ENCODE measurements around the gene SNX30.

SNX30 gene

DNA sequence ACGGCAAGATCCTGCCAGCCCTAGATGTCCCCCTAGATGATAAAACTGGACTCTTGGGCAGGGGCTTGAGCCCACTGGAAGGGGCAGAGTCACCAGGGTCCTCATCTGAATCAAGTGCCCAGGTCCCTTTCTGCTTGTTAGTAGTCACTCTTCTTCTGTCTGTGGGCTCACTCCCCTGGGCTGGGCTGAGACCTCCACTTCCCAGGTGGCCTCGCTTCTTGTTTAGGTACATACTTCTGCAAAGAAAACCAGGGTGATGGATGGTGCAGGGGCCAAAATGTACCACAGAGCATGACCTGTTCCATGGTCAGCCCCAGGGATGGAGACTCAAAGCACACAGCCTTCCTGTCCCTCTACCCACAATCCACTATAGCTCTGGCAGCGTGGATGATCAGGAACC is 141.0 kb downstream of the SNX30 start:
- no peak for DNase-seq

DNA sequence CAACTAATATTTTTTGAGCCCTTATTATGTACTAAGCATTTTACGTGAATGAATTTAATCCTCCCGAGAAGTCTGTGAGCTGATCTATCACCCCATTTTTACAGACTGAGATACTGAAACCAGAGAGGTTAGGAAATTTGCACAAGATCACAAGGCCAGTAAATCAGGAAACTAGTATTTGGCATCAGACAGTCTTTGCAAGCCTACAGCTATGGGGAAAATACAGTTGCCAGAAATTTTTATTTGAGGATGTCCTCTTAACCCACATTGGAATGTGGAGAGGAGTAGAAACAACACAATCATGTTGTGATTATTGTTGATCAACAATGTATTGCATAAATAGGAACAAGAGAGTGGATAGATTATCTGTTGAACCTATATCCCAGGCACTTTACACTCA is 142.4 kb downstream of the SNX30 start:
- no peak for DNase-seq

DNA sequence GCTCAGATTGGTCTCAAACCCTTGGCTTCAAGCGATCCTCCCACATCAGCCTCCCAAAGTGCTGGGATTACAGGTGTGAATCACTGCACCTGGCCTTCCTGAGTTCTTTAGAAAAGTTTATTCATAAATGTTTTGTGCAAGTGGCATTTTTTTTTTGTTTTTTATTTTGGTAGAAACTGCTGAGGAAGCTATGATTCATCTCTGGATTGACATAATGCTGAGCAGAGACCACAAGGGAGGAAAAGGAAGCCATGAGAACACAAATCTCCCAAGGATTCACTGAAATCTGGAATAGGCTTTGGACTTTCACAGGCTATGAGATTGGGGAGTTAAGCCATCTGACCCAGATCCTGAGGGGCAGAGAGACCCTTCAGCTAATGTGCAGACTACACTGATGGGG is 143.5 kb downstream of the SNX30 start:
- DNase-seq: no peak

DNA sequence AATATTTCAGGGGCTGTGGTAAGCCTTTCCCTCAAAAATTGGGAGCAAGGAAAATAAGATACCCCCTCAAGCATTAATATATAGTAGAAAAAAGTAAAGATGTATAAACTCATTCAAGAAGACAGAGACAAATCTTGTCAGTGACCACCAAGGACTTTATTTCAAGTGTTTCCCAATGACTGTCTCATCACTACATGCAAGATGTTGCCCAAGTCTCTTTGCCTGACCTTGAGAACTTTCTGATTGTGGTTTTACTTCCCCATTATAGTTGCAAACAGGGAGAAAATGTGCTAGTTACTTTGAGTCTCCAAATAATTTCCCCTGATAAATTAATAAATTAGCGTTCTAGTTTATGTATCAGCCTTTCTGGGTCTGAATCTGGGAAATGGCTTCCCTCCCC is 144.1 kb downstream of the SNX30 start:
- no peak for DNase-seq

DNA sequence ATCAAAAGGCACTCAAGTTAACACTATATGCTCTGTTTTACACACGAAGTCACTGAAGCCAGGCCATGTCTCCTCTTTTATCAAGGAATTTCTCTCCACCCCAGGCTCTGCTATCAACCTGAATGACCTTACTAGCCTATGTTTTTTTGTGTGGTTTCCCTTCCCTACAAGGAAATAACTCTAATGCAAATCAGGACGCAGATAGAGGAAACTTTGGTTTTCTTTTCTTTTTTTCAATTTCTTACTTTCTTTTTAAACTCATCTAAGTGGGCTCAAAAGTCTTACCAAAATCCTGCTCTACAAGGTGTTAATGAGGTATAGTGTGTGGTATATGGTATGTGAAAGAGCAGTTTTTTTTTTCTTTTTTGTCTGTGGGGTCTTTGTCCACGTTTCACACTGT is 145.6 kb downstream of the SNX30 start:
- no peak for DNase-seq

DNA sequence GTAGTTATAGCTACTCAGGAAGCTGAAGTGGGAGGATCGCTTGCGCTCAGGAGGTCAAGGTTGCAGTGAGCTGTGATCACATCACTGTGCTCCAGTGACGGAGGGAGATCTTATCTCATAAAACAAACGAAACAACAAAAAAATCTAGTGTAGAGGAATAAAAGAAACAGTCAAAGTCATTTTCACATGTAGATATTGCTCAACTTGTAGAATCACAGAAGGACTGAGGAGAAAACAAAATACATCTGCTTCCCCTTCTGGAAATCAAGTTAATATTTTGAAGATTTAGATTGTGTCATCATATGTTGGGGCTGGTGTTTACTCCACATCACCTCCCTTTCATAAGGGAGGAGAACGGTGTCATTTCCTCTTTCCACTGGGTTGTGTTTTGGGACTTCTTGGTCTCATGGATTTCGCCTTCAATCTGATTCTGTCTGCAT is 148.3 kb downstream of the SNX30 start:
- no peak for DNase-seq

DNA sequence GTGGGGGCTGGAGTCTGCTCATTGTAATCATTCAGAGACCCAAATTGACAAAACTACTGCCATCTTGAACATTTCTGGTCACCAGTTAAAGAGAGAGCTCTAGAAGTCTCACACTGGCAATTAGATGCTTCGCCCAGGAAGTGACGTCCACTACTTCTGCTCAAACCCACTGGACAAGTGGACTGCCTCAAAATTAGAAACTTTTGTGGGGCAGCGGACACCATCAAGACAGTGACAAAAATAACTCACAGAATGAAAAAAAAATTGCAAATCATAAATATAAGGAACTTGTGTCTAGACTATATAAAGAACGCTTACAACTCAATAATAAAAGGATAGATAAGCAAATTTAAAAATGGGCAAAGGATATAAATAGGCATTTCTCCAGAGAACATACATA is 149.9 kb downstream of the SNX30 start:
- DNase-seq: no peak

DNA sequence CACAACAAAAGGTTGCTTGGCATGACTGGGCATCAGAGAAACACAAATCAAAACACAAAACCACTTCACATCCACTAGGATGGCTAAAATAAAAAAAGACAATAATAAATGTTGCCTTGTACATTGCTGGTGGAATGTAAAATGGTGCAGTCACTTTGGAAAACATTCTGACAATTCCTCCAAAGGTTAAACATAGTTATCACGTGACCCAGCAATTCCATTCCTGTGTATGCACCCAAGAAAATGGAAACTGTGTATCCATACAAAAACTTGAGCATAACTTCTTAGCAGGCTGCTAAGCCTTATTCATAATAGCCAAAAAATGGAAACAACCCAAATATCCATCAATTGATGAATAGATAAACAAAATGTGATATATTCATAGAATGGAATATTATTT is 150.3 kb downstream of the SNX30 start:
- DNase-seq: no peak

DNA sequence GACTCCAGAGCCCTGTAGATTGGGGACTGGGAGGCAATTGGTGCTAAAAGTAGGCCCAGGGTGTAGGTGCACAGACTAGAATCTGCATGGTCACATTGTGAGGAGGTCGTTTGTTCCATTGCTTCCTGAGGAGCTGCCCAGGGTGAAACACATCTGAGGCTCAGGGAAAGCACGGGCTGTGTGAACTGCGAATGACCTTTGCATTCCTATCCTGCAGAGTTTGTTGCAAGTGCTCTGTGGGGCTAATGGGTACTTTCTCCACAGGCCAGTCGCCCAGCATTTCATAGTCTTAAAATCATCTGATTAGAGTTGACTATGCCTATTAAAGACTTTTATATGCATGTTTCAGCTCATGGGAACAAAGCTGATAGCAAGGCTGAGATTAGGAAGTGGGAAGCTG is 154.5 kb downstream of the SNX30 start:
- no peak for DNase-seq

DNA sequence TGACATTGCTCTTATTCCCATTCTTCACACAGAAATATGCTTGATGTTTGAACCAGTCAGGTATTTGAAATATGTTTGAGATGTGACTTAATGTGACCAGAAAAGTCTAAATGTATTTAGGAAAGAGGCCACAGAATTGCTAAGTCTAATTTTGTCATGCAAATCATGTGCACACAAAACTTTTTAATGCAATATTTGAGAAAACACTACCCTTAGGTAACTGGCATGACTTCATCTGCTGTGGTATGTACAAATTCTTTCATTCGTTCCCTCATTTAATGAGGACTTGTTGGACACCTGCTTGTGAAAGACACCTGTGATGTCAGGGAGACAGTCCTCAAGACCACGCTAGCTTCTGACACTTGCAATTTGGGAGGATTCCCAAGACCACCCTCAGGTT is 161.2 kb downstream of the SNX30 start:
- no peak for DNase-seq

DNA sequence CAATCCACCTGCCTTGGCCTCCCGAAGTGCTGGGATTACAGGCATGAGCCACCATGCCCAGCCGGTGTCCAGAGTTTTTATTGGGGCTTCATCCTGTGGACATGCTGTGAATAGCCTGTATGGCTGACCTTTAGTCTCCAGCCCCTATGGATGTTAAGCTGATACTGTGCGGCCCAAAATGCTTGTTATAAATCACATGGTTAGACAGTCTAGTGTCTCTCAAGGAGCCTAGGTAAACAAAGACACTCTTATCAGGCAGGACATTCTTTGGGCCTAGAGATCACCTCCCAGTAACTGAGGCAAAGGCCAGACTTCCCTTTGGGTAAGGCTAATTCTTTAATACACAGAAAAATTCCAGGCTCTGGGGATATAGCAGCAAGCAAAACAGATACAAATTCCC is 162.1 kb downstream of the SNX30 start:
- DNase-seq: no peak

DNA sequence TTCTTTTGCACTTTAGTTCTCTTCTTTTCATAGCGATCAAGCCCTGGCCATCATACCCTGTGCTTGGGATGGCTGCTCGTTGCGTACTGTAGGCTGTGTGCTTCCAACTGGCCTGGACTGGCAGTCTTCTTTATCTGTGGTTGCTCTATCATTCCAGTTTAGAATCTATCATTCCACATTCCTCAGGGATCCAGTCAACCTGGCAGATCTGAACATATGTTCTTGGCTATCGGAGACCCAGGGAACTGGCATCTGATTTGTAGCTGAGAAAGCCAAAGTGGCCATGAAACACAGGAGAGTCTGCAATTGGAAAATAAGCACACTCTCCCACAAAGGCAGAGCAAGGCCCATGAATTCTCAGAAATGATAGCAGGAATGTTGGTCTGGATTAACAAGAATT is 162.8 kb downstream of the SNX30 start:
- DNase-seq: no peak

DNA sequence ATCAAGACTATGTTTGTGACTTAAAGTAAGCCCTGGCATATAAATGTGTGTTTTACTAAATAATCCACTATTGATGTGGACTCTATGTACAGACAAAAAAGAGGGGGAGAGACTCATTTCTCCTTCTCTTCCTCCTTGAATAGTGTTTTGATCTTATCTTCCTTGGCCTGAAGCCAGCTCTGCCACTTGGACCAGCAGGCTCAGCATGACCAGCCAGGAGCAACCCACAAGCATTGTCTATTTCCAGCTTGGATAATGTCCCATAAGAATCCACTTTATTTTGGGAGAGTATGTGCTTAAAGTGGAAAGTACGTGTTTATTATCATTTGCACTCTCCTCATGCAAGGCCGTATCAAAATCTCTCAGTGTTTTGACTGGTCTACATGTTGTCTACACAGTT is 164.0 kb downstream of the SNX30 start:
- no peak for DNase-seq

DNA sequence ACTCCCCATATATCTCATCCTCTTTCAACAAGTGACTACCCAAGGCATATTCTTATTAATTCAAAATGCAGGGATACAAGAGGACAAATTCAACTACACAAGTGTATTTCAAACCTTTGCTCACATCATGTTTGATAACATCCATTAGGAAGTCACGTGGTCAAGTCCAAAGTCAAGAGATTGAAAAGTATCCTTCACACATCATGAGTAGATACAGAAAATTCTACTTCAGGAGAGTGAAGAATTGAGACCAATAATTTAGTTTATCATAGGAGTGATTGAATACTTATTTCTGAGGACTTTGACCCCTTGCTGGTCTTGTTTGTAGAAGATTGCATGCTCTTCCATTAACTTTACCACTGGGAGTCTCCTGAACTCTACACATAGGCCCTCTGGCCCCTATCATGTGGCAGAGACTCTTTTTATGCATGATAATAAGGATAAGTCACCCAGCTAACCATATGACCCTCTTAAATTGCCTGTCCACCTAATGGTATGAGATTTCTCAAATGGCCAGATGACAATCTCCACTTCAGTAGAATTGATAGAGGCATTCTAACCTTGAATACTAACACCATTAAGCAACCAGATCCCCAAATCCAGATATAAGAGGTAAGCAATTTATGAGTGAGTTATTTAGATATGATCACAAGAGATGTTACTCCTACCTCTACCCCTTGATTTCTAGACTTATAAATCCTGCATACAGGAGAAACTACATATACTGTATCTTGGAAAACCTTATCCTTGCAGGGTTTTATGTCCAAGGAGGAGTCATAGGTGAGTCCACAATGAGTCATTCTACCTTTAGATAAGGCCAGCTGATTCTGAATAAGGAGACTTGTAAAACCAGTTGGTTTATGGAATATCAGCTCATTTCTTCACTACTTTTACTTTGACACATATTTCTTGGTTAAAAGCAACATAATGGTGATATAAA is 166.8 kb downstream of the SNX30 start:
- no peak for DNase-seq

DNA sequence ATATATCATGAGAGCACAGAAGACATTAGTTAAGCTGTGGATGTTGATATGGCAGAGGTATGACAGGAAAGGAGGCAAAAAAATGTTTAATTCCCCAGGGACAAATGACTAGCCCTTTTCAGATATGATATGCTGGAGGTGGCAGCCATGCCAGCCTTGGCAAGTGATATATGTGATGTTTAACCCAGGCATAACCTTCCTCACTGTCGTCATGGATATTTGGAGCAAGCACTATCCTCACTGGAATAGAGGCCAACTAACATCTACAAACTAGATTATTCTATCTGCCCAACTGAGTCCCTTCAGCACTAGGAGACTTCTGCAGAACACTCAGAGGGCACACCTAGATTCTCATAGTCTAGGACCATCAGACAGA is 167.4 kb downstream of the SNX30 start:
- DNase-seq: no peak

DNA sequence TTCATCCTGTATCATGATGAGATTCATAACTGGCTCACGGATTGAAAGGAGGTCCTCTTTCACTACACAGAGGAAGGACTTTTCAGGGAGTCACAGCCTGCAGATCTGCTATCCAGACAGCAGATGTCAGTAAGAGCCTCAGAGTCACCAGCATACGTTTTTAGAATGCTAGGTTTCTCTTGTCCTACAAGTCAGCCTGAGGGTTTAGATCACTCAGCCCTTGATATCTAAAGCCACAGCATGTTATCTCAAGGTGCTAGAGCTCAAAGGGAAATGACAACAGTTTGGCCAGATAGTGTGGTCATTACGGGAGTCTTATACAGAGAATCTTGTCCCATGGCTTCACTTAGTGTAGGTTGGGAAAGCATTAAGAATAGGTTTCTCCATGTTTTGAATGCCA is 171.0 kb downstream of the SNX30 start:
- peak in 1 of 2 donors; percentile 1 for DNase-seq
